ENCODE data around the gene GDF15. TPM values are rescaled to one million over a fixed set of nuclear protein-coding genes. Genes with fewer than 3 reads are reported as not detected.

GDF15 gene
- total and polyA plus RNA-seq, 2 donors (not counting 3 experiments of a cell fraction or from before 2014, with no cell fraction given): 165 to 206 TPM

- FAIRE-seq (no peak), DNase-seq (ENCODE audit: low read depth, low spot score) (no peak)
- TF ChIP-seq POLR2A (IDR thresholded peaks at IDR 0.05; ENCODE audit: low read depth, low read length) (no peak), POLR2AphosphoS5 (IDR thresholded peaks at IDR 0.05; ENCODE audit: insufficient read depth, low read depth, low read length) (no peak), FOS (IDR thresholded peaks at IDR 0.05; ENCODE audit: borderline replicate concordance, insufficient read depth, low read length) (no peak), GATA2 (IDR thresholded peaks at IDR 0.05; ENCODE audit: insufficient read depth, insufficient read length, low read depth, low read length) (no peak), MYC (IDR thresholded peaks at IDR 0.05; ENCODE audit: low read depth, low read length) (no peak), CTCF (IDR thresholded peaks at IDR 0.05; ENCODE audit: extremely low read depth in 1 of 2, insufficient read depth in 1 of 2, low read depth in 1 of 2, low read length in 2 of 2) (no peak), EZH2 (IDR thresholded peaks at IDR 0.05; ENCODE audit: borderline replicate concordance, low read depth, low read length, severe bottlenecking) (no peak), JUN (IDR thresholded peaks at IDR 0.05; ENCODE audit: borderline replicate concordance, insufficient read depth, insufficient read length, low read depth) (no peak)
- TF ChIP-seq, protein P1, sequence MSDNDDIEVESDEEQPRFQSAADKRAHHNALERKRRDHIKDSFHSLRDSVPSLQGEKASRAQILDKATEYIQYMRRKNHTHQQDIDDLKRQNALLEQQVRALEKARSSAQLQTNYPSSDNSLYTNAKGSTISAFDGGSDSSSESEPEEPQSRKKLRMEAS (IDR thresholded peaks at IDR 0.05; ENCODE audit: insufficient read depth, insufficient read length): no peak
- ChIA-PET POLR2A (no interaction called here), CTCF (interaction anchor here (1.3 kb wide), 1 partner anchor 11 kb away, joined by 7 read pairs; the partner anchor contains the start of gene SSBP4)
- BruUV-seq (replicated peaks): no TSS peak
- no peak overlapping the region for H3K27ac ChIP-seq (ENCODE audit: insufficient read depth, low read depth, low read length)
- no peaks in the 10 kb centered on the region for H4K20me1 ChIP-seq (replicated peaks; ENCODE audit: control insufficient read depth, extremely low read depth, insufficient read depth, low read length)
- no peaks in the 10 kb centered on the region for H3K27me3 ChIP-seq (ENCODE audit: control insufficient read depth in 2 of 2, insufficient read depth in 2 of 2, low read length in 2 of 2)
- H3K4me1 ChIP-seq (ENCODE audit: control insufficient read depth, extremely low read depth, insufficient read depth, low read length): peaks cover 13% of the 10 kb centered on the region
- no peak overlapping the region for H3K9ac ChIP-seq (replicated peaks; ENCODE audit: extremely low read depth, insufficient read depth, low read length)
- no peak overlapping the region for H3K4me3 ChIP-seq (replicated peaks in 1 of 3; ENCODE audit: insufficient read depth in 1 of 3, low read depth in 1 of 3, low read length in 3 of 3)
- no peaks in the 10 kb centered on the region for H3K9me1 ChIP-seq (replicated peaks; ENCODE audit: control insufficient read depth, extremely low read depth, insufficient read depth, low read length)
- dilution Hi-C loops (cut with MboI; ENCODE audit: extremely low pct_ligation_motif_present, low sequenced_read_pairs) (no loop called here), intact Hi-C loops (cut with micrococcal nuclease) (no loop called here)
- H3K9me3 ChIP-seq (replicated peaks; ENCODE audit: control insufficient read depth, insufficient read depth, low read length): no peaks in the 10 kb centered on the region
- no peak overlapping the region for H3K4me2 ChIP-seq (ENCODE audit: insufficient read depth, low read length)
- peaks cover 0 to 2% of the 10 kb centered on the region in 2 experiments for H3K36me3 ChIP-seq (ENCODE audit: control insufficient read depth in 2 of 2, extremely low read depth in 1 of 2, insufficient read depth in 2 of 2, low read length in 2 of 2)
- H3K79me2 ChIP-seq (ENCODE audit: control insufficient read depth, insufficient read depth, low read length): peaks cover 16% of the 10 kb centered on the region
- no peak overlapping the region for H2AFZ ChIP-seq (ENCODE audit: low read depth, low read length)
Measured at GRCh38 chr19:18430417-18431144, 44.6 kb downstream of the GDF15 start.

All from endothelial cell of umbilical vein (primary cell).